Measurements from ENCODE around the gene PSD2. TPM values are rescaled to one million over a fixed set of nuclear protein-coding genes. Genes with fewer than 3 reads are reported as not detected.

The PSD2 gene
- total and polyA plus RNA-seq, 4 donors: 0.05 TPM; not detected in 3

- TF ChIP-seq, protein P1, sequence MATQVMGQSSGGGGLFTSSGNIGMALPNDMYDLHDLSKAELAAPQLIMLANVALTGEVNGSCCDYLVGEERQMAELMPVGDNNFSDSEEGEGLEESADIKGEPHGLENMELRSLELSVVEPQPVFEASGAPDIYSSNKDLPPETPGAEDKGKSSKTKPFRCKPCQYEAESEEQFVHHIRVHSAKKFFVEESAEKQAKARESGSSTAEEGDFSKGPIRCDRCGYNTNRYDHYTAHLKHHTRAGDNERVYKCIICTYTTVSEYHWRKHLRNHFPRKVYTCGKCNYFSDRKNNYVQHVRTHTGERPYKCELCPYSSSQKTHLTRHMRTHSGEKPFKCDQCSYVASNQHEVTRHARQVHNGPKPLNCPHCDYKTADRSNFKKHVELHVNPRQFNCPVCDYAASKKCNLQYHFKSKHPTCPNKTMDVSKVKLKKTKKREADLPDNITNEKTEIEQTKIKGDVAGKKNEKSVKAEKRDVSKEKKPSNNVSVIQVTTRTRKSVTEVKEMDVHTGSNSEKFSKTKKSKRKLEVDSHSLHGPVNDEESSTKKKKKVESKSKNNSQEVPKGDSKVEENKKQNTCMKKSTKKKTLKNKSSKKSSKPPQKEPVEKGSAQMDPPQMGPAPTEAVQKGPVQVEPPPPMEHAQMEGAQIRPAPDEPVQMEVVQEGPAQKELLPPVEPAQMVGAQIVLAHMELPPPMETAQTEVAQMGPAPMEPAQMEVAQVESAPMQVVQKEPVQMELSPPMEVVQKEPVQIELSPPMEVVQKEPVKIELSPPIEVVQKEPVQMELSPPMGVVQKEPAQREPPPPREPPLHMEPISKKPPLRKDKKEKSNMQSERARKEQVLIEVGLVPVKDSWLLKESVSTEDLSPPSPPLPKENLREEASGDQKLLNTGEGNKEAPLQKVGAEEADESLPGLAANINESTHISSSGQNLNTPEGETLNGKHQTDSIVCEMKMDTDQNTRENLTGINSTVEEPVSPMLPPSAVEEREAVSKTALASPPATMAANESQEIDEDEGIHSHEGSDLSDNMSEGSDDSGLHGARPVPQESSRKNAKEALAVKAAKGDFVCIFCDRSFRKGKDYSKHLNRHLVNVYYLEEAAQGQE (IDR thresholded peaks at IDR 0.05): no peak
- TF ChIP-seq RXRA (IDR thresholded peaks at IDR 0.05): no peak
Measured at GRCh38 chr5:139837711-139838380, 42.2 kb downstream of the PSD2 start (continued).

GRCh38 chr5:139838381-139839197 is 43.0 kb downstream of the PSD2 start:
- Histone ChIP-seq H3K27ac (ENCODE audit: low read depth in 1 of 2, low read length in 2 of 2) (no peak overlapping the region), H3K4me3 (ENCODE audit: low read depth in 1 of 3, low read length in 3 of 3) (no peak overlapping the region), H3K36me3 (ENCODE audit: control insufficient read depth in 4 of 4, insufficient read depth in 3 of 4, low read depth in 1 of 4, low read length in 3 of 4) (no peaks in the 10 kb centered on the region), H3K9ac (ENCODE audit: low read depth in 1 of 2, low read length in 2 of 2) (no peak overlapping the region), H3K9me3 (ENCODE audit: control insufficient read depth in 4 of 4, low read length in 3 of 4) (no peaks in the 10 kb centered on the region), H3K4me1 (ENCODE audit: control insufficient read depth in 4 of 4, insufficient read depth in 4 of 4, low read length in 3 of 4) (no peaks in the 10 kb centered on the region), H3K27me3 (ENCODE audit: control insufficient read depth in 4 of 4, insufficient read depth in 4 of 4, low read length in 3 of 4) (no peaks in the 10 kb centered on the region)
- DNase-seq (ENCODE audit: low spot score): no peak
- 90% methylated on average over 12 of the region's 12 CpGs for WGBS
- no peak for TF ChIP-seq GABPA (IDR thresholded peaks at IDR 0.05 in 1 of 2, conservative IDR thresholded peaks at IDR 0.05 in 1 of 2)
- no peak for TF ChIP-seq YY1 (IDR thresholded peaks at IDR 0.05)
- TF ChIP-seq ATF3 (IDR thresholded peaks at IDR 0.05): no peak
- no peak for TF ChIP-seq EGR1 (IDR thresholded peaks at IDR 0.05; ENCODE audit: low read depth in 2 of 2)
- no peak for TF ChIP-seq SP1 (IDR thresholded peaks at IDR 0.05)

GRCh38 chr5:139839232-139839815 is 43.7 kb downstream of the PSD2 start:
- no peak overlapping the region for H3K27ac ChIP-seq (ENCODE audit: low read depth in 1 of 2, low read length in 2 of 2)
- no peak overlapping the region for H3K4me3 ChIP-seq (ENCODE audit: low read depth in 1 of 3, low read length in 3 of 3)
- DNase-seq (ENCODE audit: low spot score): no peak
- no peaks in the 10 kb centered on the region for H3K27me3 ChIP-seq (ENCODE audit: control insufficient read depth in 4 of 4, insufficient read depth in 4 of 4, low read length in 3 of 4)
- H3K36me3 ChIP-seq (ENCODE audit: control insufficient read depth in 4 of 4, insufficient read depth in 3 of 4, low read depth in 1 of 4, low read length in 3 of 4): no peaks in the 10 kb centered on the region
- H3K9me3 ChIP-seq (ENCODE audit: control insufficient read depth in 4 of 4, low read length in 3 of 4): no peaks in the 10 kb centered on the region
- H3K4me1 ChIP-seq (ENCODE audit: control insufficient read depth in 4 of 4, insufficient read depth in 4 of 4, low read length in 3 of 4): no peaks in the 10 kb centered on the region
- H3K9ac ChIP-seq (ENCODE audit: low read depth in 1 of 2, low read length in 2 of 2): no peak overlapping the region
- 94% methylated on average over 16 of the region's 16 CpGs for WGBS
- TF ChIP-seq HNF4A (conservative IDR thresholded peaks at IDR 0.05) (no peak), HNF4G (IDR thresholded peaks at IDR 0.05) (no peak), FOXA2 (IDR thresholded peaks at IDR 0.05) (no peak), RXRA (IDR thresholded peaks at IDR 0.05) (no peak), FOXA1 (IDR thresholded peaks at IDR 0.05) (no peak), RAD21 (IDR thresholded peaks at IDR 0.05) (no peak), TAF1 (conservative IDR thresholded peaks at IDR 0.05) (no peak), JUND (IDR thresholded peaks at IDR 0.05) (no peak), ATF3 (IDR thresholded peaks at IDR 0.05) (no peak), MAX (IDR thresholded peaks at IDR 0.05) (no peak), ZBTB33 (IDR thresholded peaks at IDR 0.05) (no peak), EGR1 (IDR thresholded peaks at IDR 0.05; ENCODE audit: low read depth in 2 of 2) (no peak), NR2F2 (IDR thresholded peaks at IDR 0.05) (no peak)
- TF ChIP-seq, protein P1 (IDR thresholded peaks at IDR 0.05): no peak
